MG63 (cell line): ENCODE results near the gene CCDC136. TPM values are rescaled to one million over a fixed set of nuclear protein-coding genes. Genes with fewer than 3 reads are reported as not detected.

Experiments
- DNase-seq: peaks from one replicate; pipeline ENCODE4 v3.0.0-alpha.2; 2020
- H3K27me3 ChIP-seq: fragments of 250-450 bp; sonication (Bioruptor Pico); 2 replicates; pipeline ENCODE4 v1.5.1; 2020; ENCODE audit warnings: mild to moderate bottlenecking, moderate library complexity
- H3K36me3 ChIP-seq: fragments of 250-450 bp; sonication (Bioruptor Pico); 2 replicates; pipeline ENCODE4 v1.5.1; 2020; ENCODE audit warnings: mild to moderate bottlenecking, moderate library complexity
- H3K4me3 ChIP-seq: fragments of 250-450 bp; sonication (Bioruptor Pico); 2 replicates; pipeline ENCODE4 v1.5.1; 2020; ENCODE audit warnings: mild to moderate bottlenecking, moderate library complexity
- H3K9me3 ChIP-seq: fragments of 250-450 bp; sonication (Bioruptor Pico); 2 replicates; pipeline ENCODE4 v1.5.1; 2020; ENCODE audit warnings: mild to moderate bottlenecking, moderate library complexity
- total RNA-seq: library from RNA; depleted of rRNA; stranded (reverse); fragments of >200 nt; shearing (Covaris generic); gene quantifications from 2 replicates; pipeline ENCODE4 v1.2.3, GENCODE V29; 2014; ENCODE audit warnings: low replicate concordance; rRNA removed

CCDC136 gene
- total RNA-seq = 0.53 TPM in 1 of 2 replicates, not detected in the other

GRCh38 chr7:128791121-128791971 is at the start of gene CCDC136:
Gene CCDC136 (plus strand): TSS chr7:128791968. CDS start chr7:128792412, 444 bp downstream.
- no peaks in the 10 kb centered on the region for H3K9me3 ChIP-seq
- DNase-seq = peak; percentile 48
- H3K4me3 ChIP-seq = peak within 1 kb of the TSS; percentile 49
- H3K36me3 ChIP-seq = no peaks in the 10 kb centered on the region
- H3K27me3 ChIP-seq = no peaks in the 10 kb centered on the region

DNA sequence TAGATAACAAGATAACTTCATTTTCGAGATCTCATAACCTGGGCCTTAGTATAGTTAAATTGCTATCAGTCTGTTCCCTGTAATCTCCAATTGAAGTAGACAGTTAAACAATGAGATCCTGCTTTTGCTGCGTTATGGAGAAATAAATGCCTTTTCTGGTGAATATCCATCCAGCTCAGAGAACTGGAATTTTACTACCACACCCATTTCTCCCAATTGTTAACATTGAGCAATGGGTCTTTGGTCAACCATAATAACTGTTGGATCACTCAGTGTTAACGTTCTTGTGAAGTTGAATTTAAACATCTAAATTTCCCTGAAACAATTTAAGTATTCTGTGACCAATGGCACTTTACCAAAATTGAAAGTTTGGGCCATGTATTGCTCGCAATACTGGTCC is 49.6 kb upstream of the CCDC136 start:
- no peaks in the 10 kb centered on the region for H3K27me3 ChIP-seq
- H3K4me3 ChIP-seq = no peak overlapping the region; the same call in 1 of the 2 replicates
- no peak for DNase-seq
- H3K36me3 ChIP-seq = peaks cover 12% of the 10 kb centered on the region
- H3K9me3 ChIP-seq = no peaks in the 10 kb centered on the region

DNA sequence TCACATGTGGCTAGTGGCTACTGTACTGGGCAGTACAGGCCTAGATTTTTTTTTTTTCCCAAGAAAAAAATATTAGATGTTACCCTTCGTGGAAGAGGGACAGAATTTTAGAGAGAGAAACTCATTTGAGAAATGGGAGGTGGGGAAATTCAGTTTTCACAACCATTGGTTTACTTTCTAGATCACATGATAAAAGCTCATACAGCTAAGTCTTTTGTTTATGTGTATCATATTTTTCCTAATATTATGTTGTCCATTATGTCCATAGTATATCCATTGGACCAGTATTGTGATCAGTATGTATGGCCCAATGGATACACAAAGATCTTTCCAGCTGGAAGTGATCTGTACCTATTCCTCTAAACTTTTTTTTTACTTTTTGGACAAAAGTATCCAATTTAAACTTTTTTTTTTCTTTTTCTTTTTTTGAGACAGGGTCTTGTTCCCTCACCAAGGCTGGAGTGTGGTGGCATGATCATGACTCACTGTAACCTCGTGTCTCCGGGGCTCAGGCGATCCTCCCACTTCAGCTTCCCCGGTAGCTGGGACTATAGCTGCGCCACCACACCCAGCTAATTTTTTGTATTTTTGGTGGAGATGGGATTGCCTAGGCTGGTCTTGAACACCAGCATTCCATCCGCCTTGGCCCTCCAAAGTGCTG is 48.5 kb upstream of the CCDC136 start:
- no peak for DNase-seq
- Histone ChIP-seq H3K4me3 (no peak overlapping the region), H3K36me3 (peaks cover 21% of the 10 kb centered on the region), H3K27me3 (no peaks in the 10 kb centered on the region), H3K9me3 (no peaks in the 10 kb centered on the region)

- no peak for DNase-seq
- Histone ChIP-seq H3K27me3 (no peaks in the 10 kb centered on the region), H3K4me3 (no peak overlapping the region), H3K9me3 (no peaks in the 10 kb centered on the region), H3K36me3 (peaks cover 32% of the 10 kb centered on the region)
These were observed 47.3 kb upstream of the CCDC136 start for GRCh38 chr7:128744366-128744905.

DNA sequence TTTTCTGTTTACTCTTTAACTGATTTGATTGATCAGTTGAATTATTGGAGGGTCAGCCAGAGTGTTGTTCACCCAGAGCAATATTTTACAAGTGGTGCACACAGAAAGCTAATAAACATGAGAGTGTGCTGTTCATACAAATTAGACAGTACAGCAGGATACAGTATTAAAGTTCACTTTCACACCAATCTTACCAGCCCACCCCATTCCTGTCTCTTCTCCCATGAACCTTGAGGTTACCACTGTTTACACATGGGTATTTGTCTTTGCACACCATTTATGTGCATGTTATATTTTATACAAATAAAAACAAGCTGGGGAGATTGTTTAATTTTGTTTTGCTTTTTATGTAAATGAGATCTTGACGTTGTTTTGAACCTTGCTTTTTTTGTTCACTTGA is 46.1 kb upstream of the CCDC136 start:
- H3K4me3 ChIP-seq = no peak overlapping the region
- peaks cover 38% of the 10 kb centered on the region for H3K36me3 ChIP-seq
- no peaks in the 10 kb centered on the region for H3K9me3 ChIP-seq
- H3K27me3 ChIP-seq = no peaks in the 10 kb centered on the region
- DNase-seq = no peak

GRCh38 chr7:128747327-128748079 is 44.3 kb upstream of the CCDC136 start:
- no peak for DNase-seq
- H3K36me3 ChIP-seq = peaks cover 46% of the 10 kb centered on the region
- H3K27me3 ChIP-seq = no peaks in the 10 kb centered on the region
- H3K4me3 ChIP-seq = no peak overlapping the region
- no peaks in the 10 kb centered on the region for H3K9me3 ChIP-seq

DNA sequence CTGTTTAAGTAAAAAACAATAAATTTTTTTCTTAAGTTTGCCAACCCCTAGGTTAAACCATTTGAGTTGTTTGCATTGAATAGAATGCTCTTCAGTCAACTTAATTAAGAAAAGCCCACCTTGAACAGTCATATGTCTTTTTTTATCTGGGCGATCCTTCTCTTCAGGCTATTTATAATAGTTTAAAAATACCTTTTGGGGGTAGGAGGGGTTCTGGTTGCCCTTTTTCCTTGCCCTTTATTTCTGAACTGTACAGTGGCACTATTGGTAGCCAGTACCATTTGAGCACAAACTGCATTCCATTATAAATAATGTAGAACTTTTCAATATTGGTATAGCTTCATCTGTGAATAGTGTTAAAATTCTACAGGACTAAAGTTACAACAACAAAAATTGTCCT is 39.5 kb upstream of the CCDC136 start:
- Histone ChIP-seq H3K27me3 (no peaks in the 10 kb centered on the region), H3K36me3 (peaks cover 77% of the 10 kb centered on the region), H3K4me3 (no peak overlapping the region), H3K9me3 (no peaks in the 10 kb centered on the region)
- no peak for DNase-seq

DNA sequence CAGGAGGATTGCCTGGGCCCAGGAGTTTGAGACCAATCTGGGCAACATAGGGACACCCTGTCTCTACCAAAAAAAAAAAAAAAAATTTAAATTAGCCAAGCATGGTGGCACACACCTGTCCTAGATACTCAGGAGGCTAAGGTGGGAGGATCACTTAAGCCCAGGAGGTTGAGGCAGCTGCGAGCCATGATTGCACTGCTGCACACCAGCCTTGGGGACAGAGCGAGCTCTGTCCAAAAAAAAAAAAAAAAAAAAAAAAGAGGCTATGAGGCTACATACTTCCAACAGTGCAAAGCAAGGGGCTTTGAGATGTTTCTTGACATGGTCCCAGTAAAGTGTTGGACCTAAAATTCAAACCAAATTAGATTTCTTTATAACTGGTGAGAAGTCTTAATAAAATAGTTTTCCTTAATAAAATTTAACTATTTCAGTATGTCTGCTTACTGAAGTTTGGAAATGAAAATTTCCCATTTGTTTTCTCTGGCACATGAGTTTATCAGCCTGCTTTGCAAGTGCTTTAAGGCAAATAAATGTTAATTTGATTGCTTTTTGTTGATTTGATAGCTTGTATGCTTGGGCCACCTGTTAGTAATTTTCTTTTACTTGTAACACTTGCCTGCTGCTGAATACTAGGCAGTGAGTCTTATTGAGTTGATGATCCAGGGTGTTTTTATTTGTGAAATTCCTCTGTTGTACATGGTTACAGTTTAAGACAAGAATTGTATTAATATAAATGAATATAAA is 36.5 kb upstream of the CCDC136 start:
- Histone ChIP-seq H3K9me3 (no peaks in the 10 kb centered on the region), H3K4me3 (no peak overlapping the region), H3K27me3 (no peaks in the 10 kb centered on the region), H3K36me3 (peaks cover 76% of the 10 kb centered on the region)
- DNase-seq = no peak

- Histone ChIP-seq H3K27me3 (no peaks in the 10 kb centered on the region), H3K4me3 (no peak overlapping the region), H3K9me3 (no peaks in the 10 kb centered on the region), H3K36me3 (peaks cover 76% of the 10 kb centered on the region)
- DNase-seq = no peak
These were observed 35.8 kb upstream of the CCDC136 start for GRCh38 chr7:128755819-128756476.

GRCh38 chr7:128757203-128757602 is 34.6 kb upstream of the CCDC136 start:
- no peak overlapping the region for H3K4me3 ChIP-seq
- peaks cover 80% of the 10 kb centered on the region for H3K36me3 ChIP-seq
- H3K27me3 ChIP-seq = no peaks in the 10 kb centered on the region
- H3K9me3 ChIP-seq = no peaks in the 10 kb centered on the region
- no peak for DNase-seq

- DNase-seq = no peak
- Histone ChIP-seq H3K4me3 (no peak overlapping the region), H3K9me3 (no peaks in the 10 kb centered on the region), H3K27me3 (no peaks in the 10 kb centered on the region), H3K36me3 (peaks cover 76% of the 10 kb centered on the region)
These were observed 33.2 kb upstream of the CCDC136 start for GRCh38 chr7:128758553-128758952.

DNA sequence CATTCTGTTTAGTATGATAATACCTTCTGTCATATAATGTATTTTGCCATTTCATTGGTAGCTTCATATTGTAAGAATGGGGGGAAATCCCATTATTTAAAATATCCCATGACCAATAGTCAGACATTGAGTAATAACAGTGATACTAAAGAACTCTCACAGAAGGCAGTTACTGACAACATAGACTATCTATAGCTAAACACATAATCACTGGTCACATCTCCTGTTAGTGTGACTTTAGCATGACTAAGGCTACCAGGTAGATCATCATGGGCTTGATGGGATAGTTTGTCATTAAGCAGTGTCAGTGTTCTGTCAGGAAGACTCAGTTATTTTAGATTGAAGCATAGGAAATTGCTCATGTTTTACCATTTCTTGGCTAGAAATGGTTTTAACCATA is 32.5 kb upstream of the CCDC136 start:
- Histone ChIP-seq H3K27me3 (no peaks in the 10 kb centered on the region), H3K4me3 (no peak overlapping the region), H3K9me3 (no peaks in the 10 kb centered on the region), H3K36me3 (peaks cover 69% of the 10 kb centered on the region)
- no peak for DNase-seq

DNA sequence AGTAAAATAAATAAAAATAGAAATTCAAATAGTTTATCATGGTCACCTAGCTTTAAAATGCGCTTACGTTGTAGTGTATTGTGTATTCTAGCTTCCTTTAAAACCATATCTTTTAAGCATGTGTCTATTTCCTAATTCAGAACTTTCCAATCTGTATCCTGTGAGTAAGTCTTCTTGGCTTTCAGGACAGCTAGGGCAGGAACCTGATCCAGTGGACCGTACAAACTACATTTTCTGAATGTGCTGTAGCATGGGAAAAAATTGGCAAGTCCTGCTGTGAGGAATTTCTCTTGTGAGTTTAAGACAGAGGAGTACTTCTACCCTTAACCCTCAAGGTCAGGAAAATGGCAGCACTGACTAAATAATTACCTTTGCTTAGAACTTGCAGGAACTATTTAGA is 28.2 kb upstream of the CCDC136 start:
- peaks cover 64% of the 10 kb centered on the region for H3K36me3 ChIP-seq
- no peak overlapping the region for H3K4me3 ChIP-seq
- DNase-seq = no peak
- H3K27me3 ChIP-seq = no peaks in the 10 kb centered on the region
- no peaks in the 10 kb centered on the region for H3K9me3 ChIP-seq

DNA sequence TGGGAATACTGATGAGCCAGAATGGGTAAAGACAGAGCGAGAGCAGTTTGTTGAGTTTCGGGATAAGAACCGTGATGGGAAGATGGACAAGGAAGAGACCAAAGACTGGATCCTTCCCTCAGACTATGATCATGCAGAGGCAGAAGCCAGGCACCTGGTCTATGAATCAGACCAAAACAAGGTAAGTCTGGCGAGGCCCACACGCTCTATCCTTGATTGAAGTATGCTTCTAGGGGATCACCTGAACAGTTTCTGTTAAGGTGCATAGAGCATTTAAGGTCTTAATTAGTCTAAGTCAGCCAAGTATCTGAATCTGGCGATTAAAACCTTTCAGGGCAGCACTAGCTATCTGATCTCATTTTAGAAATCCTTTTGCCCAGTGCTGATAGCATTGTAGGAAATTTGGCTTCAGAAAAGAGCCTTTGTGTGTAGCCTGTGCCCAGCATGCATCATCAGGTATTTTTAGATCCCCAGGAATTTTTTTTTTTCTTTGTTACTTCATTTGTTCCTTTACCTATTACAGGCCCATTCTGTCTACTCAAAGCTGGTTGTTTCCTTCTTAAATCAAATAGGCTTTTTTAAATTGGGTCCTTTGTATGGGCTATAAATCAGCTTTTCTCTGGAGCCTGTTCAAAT is 24.2 kb upstream of the CCDC136 start:
- no peaks in the 10 kb centered on the region for H3K27me3 ChIP-seq
- DNase-seq = no peak
- H3K9me3 ChIP-seq = no peaks in the 10 kb centered on the region
- no peak overlapping the region for H3K4me3 ChIP-seq
- H3K36me3 ChIP-seq = peaks cover 66% of the 10 kb centered on the region

- H3K36me3 ChIP-seq = peaks cover 58% of the 10 kb centered on the region
- no peaks in the 10 kb centered on the region for H3K9me3 ChIP-seq
- no peak for DNase-seq
- H3K27me3 ChIP-seq = no peaks in the 10 kb centered on the region
- no peak overlapping the region for H3K4me3 ChIP-seq
These were observed 21.5 kb upstream of the CCDC136 start for GRCh38 chr7:128770233-128770632.
